GM13977 (cell line): ENCODE measurements around the gene CRYGN.

Source experiments
- DNase-seq: peaks from one replicate; pipeline ENCODE4 v3.0.0; 2012; ENCODE audit warnings: low spot score
- CTCF ChIP-seq: IDR thresholded peaks from 2 replicates; pipeline ENCODE4 v1.5.1; 2012; ENCODE audit warnings: mild to moderate bottlenecking, control low read depth; ENCODE audit not compliant: insufficient read depth; ENCODE audit errors: extremely low read depth, missing control alignments
- in situ Hi-C: fragments of 300-500 bp; cut with MboI; formaldehyde crosslinking; loops from one replicate; pipeline ENCODE4 v1.12.0; 2022; ENCODE audit warnings: low sequenced_read_pairs, low pct_unique_long_range_greater_than_20kb, mixed read lengths, inconsistent platforms; ENCODE audit not compliant: unreplicated experiment

The CRYGN gene

GRCh38 chr7:151396328-151396970 lies 43.5 kb downstream of the CRYGN start:
- in situ Hi-C loops, result no loop called here
- no peak for TF ChIP-seq CTCF
- no peak for DNase-seq

GRCh38 chr7:151395036-151395367 lies 44.9 kb downstream of the CRYGN start:
- DNase-seq, result no peak
- no peak for TF ChIP-seq CTCF
- in situ Hi-C loops, result no loop called here

GRCh38 chr7:151394076-151395035 lies 45.6 kb downstream of the CRYGN start:
- no peak for TF ChIP-seq CTCF
- in situ Hi-C loops, result no loop called here
- no peak for DNase-seq

- in situ Hi-C loops, result no loop called here
- no peak for TF ChIP-seq CTCF
- DNase-seq, result no peak
These were observed 46.6 kb downstream of the CRYGN start for GRCh38 chr7:151393031-151393977.

GRCh38 chr7:151392426-151392825 lies 47.5 kb downstream of the CRYGN start:
- no peak for DNase-seq
- no peak for TF ChIP-seq CTCF
- in situ Hi-C loops, result no loop called here

GRCh38 chr7:151392002-151392401 lies 47.9 kb downstream of the CRYGN start:
- DNase-seq, result no peak
- TF ChIP-seq CTCF, result no peak
- in situ Hi-C loops, result no loop called here
